Testis (tissue), 3 donors: Measurements from ENCODE around the gene DNAJB2. TPM values are rescaled to one million over a fixed set of nuclear protein-coding genes. Genes with fewer than 3 reads are reported as not detected.

ENCODE experiments used
- DNase-seq: peaks from one replicate; pipeline ENCODE4 v3.0.0-alpha.2; 2019
- H3K27ac ChIP-seq, 2 donors: fragments of 200-600 bp; sonication (generic); one replicate each; pipeline ENCODE4 v1.5.1; 2019
- H3K27me3 ChIP-seq: fragments of 200-600 bp; sonication (generic); one replicate; pipeline ENCODE4 v1.5.1; 2019
- H3K36me3 ChIP-seq: fragments of 200-600 bp; sonication (generic); one replicate; pipeline ENCODE4 v1.5.1; 2017; ENCODE audit warnings: low read depth; ENCODE audit errors: missing control alignments
- H3K4me1 ChIP-seq: fragments of 200-600 bp; sonication (generic); one replicate; pipeline ENCODE4 v1.5.1; 2019
- H3K4me3 ChIP-seq, 2 donors: fragments of 200-600 bp; sonication (generic); one replicate each; pipeline ENCODE4 v1.5.1; 2017 to 2019
- H3K9me3 ChIP-seq: fragments of 200-600 bp; sonication (generic); one replicate; pipeline ENCODE4 v1.5.1; 2017
- POLR2A ChIP-seq: fragments of 450-650 bp; IDR thresholded peaks from one replicate; pipeline ENCODE4 v1.6.1; 2017; ENCODE audit warnings: antibody characterized with exemption, mild to moderate bottlenecking, moderate library complexity
- WGBS, 2 donors: methylation state at CpG; one replicate each; pipeline ENCODE4 v1.1.5; 2018; 5-methylcytosine and 5-hydroxymethylcytosine counted together
- intact Hi-C: fragments of 100-400 bp; cut with DNase I; formaldehyde crosslinking; loops from one replicate; pipeline ENCODE4 v1.15.1; 2023; ENCODE audit warnings: low total_unique reads
- polyA plus RNA-seq: library from polyadenylated mRNA; stranded (reverse); fragments of 350-450 nt; fragmentation: Illumina TruSeq; extraction: RNeasy Lipid Tissue Mini Kit (QIAGEN cat#74804); gene quantifications from one replicate; pipeline ENCODE4 v1.2.3, GENCODE V29; 2014; ENCODE audit warnings: low read depth, low replicate concordance; ENCODE audit not compliant: insufficient read depth
- total RNA-seq, 2 donors: library from RNA; depleted of rRNA; stranded (reverse); fragments of >200 nt; gene quantifications; one replicate each; pipeline ENCODE4 v1.2.3, GENCODE V29; 2016
- TF ChIP-seq, protein P1 (sequence below), 3 experiments: fragments of 450-650 bp in 2 of 3; fragments of 200-600 bp in 1 of 3; sonication (generic) in 1 of 3; IDR thresholded peaks; one replicate each; pipeline ENCODE4 v1.5.1; 2016 to 2019; ENCODE audit warnings: antibody characterized with exemption in 3 of 3, mild to moderate bottlenecking in 2 of 3, moderate library complexity in 1 of 3

The DNAJB2 gene
- total and polyA plus RNA-seq, 3 donors from 2014 or later, result 139 to 152 (median 149) TPM

DNA sequence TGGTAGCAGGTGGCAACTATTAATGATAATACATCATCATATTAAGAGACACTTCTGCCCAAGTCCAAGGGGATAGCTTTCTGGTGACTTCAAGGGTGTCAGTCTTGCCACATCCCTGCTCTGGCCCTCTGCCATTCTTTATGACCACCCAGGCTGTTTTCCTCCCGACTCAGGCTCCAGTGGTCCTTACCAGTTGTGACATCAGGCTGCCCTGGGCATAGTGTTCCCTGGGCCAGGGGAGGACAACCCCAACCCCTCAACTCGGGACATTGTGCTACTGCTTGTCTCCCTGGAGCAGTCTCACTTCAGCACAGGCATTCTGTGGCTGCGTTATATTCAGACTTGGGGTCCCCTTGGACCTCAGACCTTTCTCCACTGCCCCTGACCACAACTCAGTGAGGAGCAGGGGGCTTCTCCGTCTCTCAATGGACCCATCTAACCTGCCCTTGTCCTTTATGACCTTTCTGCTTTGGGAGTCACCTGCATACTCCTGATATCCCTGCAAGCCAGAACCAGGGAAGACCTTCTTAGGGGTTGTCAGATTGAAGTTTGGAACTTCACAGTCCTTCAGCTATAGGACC is 12.8 kb downstream of the DNAJB2 start:
- DNase-seq, result no peak
- intact Hi-C loops, result loop anchor here (5.0 kb wide), 1 partner anchor 130 kb away; the partner anchor contains the start of gene NHEJ1
- Histone ChIP-seq H3K36me3 (no peaks in the 10 kb centered on the region), H3K4me3 (no peak overlapping the region), H3K27ac (no peak overlapping the region), H3K27me3 (no peaks in the 10 kb centered on the region), H3K4me1 (peaks cover 13% of the 10 kb centered on the region), H3K9me3 (no peaks in the 10 kb centered on the region)
- TF ChIP-seq, protein P1, sequence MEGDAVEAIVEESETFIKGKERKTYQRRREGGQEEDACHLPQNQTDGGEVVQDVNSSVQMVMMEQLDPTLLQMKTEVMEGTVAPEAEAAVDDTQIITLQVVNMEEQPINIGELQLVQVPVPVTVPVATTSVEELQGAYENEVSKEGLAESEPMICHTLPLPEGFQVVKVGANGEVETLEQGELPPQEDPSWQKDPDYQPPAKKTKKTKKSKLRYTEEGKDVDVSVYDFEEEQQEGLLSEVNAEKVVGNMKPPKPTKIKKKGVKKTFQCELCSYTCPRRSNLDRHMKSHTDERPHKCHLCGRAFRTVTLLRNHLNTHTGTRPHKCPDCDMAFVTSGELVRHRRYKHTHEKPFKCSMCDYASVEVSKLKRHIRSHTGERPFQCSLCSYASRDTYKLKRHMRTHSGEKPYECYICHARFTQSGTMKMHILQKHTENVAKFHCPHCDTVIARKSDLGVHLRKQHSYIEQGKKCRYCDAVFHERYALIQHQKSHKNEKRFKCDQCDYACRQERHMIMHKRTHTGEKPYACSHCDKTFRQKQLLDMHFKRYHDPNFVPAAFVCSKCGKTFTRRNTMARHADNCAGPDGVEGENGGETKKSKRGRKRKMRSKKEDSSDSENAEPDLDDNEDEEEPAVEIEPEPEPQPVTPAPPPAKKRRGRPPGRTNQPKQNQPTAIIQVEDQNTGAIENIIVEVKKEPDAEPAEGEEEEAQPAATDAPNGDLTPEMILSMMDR (IDR thresholded peaks at IDR 0.05), result no peak
- TF ChIP-seq POLR2A, result no peak
- 73 to 86% methylated on average over 4 of the region's 4 CpGs for WGBS, 2 donors

DNA sequence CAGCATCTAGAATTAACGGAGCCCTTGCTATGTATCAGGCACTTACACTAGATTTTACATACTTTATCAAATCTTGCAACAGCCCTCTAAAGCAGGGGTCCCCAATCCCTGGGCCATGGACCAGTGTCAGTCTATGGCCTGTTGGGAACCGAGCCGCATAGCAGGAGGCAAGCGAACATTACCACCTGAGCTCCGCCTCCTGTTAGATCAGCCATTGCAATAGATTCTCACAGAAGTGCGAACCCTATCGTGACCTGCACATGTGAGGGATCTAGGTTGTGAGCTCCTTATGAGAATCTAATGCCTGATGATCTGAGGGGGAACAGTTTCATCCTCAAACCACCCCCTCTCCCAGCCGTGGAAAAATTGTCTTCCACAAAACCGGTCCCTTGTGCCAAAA is 13.4 kb downstream of the DNAJB2 start:
- no peaks in the 10 kb centered on the region for H3K27me3 ChIP-seq
- peaks cover 13% of the 10 kb centered on the region for H3K4me1 ChIP-seq
- intact Hi-C loops, result loop anchor here (5.0 kb wide), 1 partner anchor 130 kb away; the partner anchor contains the start of gene NHEJ1
- TF ChIP-seq, protein P1 (IDR thresholded peaks at IDR 0.05), result no peak
- no peak for TF ChIP-seq POLR2A
- no peak for DNase-seq
- H3K4me3 ChIP-seq, result no peak overlapping the region
- no peaks in the 10 kb centered on the region for H3K36me3 ChIP-seq
- H3K9me3 ChIP-seq, result no peaks in the 10 kb centered on the region
- H3K27ac ChIP-seq, result no peak overlapping the region
- 88 to 95% methylated on average over 9 of the region's 9 CpGs for WGBS, 2 donors

DNA sequence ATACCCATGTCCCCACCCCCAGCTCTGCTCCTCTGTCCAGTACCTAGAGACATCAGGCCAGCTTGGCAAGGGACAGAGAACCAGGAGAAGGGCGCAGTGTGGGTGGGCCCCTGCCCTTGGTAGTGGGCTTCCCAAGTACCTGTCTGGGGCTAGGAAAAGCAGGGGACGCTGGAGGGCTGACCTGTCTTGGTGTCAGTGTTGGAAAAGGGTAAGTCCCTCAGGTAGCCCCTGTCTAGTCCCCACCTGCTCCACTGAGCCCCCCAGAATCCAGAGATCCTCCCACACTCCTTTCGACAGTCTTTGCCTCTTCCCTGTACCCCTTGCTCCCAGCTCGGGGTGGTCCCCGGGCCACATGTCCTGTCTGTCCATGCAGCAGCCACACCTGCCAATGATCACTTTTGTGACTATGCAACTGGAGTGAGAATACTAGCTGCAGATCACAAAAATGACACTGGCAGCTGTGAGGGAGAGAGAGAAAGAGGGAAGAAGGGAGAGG is 14.6 kb downstream of the DNAJB2 start:
- Histone ChIP-seq H3K36me3 (no peaks in the 10 kb centered on the region), H3K9me3 (no peaks in the 10 kb centered on the region), H3K4me1 (peaks cover 17% of the 10 kb centered on the region), H3K4me3 (no peak overlapping the region), H3K27ac (no peak overlapping the region), H3K27me3 (no peaks in the 10 kb centered on the region)
- 63 to 74% methylated on average over 4 to 5 of the region's 5 CpGs for WGBS, 2 donors
- TF ChIP-seq, protein P1 (IDR thresholded peaks at IDR 0.05), result no peak
- TF ChIP-seq POLR2A, result no peak
- DNase-seq, result no peak
- intact Hi-C loops, result loop anchor here (5.0 kb wide), 1 partner anchor 131 kb away; the partner anchor contains the start of gene NHEJ1

DNA sequence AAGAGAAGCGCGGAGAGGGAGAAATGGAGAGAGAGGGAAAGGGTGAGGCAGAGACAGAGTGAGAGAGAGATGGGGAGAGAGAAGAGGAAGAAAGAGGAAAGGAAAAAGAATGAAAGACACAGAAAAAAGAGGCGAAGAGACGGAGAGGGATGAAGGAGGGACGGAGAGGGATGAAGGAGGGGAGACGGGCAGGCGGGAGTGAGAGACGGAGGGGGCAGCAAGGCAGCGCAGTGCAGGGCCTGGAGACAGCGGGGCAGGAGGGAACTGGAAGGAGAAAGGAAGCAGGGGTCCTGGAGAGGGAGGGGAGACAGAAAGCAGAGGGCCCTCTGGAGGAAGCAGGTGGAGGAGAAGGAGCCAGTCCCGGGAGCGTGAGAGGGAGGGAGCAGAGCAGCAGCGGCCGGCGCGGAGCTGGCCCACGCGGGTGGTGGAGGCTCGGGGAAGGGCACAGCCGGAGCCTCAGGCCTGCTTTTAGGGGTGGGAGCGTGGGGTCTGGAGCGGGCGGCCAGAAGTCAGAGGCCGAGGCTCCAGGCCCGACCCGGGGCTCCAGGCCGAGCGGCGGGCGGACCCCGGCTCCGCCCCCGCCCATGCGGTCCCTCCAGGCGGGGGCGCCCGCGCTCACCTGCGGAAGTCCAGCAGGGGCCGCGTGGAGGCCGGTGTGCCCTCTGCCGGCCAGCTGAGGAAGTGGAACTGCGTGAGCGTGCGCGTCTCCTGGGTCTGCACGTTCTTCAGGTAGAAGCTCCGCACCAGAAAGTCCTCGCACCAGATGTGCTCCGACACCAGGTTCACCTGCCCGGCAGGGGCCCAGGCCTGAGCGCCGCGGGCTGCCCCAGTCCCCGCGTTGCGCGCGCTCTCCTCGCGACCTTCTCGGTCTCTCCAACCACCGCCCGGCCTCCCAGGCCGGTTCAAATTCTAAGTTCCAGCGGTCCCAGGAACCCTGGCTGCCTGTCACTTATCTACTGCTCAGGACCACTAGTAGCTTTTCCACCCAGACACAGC is 15.5 kb downstream of the DNAJB2 start:
- Histone ChIP-seq H3K9me3 (no peaks in the 10 kb centered on the region), H3K4me1 (peaks cover 12% of the 10 kb centered on the region), H3K27me3 (no peaks in the 10 kb centered on the region), H3K36me3 (no peaks in the 10 kb centered on the region), H3K27ac (peak overlapping the region; percentile 74 to 81), H3K4me3 (peak overlapping the region; percentile 50 to 71)
- DNase-seq, result peak; percentile 93
- TF ChIP-seq, protein P1 (IDR thresholded peaks at IDR 0.05), result peak; percentile 97 to 99 (median 99)
- TF ChIP-seq POLR2A, result no peak
- intact Hi-C loops, result loop anchor here (5.0 kb wide), 1 partner anchor 132 kb away; the partner anchor contains the start of gene NHEJ1
- WGBS, 2 donors, result 7 to 9% methylated on average over 31 to 58 of the region's 67 CpGs
